HFFc6 (cell line): ENCODE results near the gene LSAMP. TPM values are rescaled to one million over a fixed set of nuclear protein-coding genes. Genes with fewer than 3 reads are reported as not detected.

Source experiments
- DNase-seq: peaks from one replicate; pipeline ENCODE4 v3.0.0-alpha.2; 2018
- H3K27ac Mint-ChIP-seq: 2 replicates; pipeline ENCODE4 v1.8.0; 2020; ENCODE audit warnings: mild to moderate bottlenecking, mixed read lengths
- H3K27me3 Mint-ChIP-seq: 2 replicates; pipeline ENCODE4 v1.8.0; 2021; ENCODE audit warnings: mild to moderate bottlenecking, moderate library complexity, mixed read lengths; ENCODE audit not compliant: insufficient read depth
- H3K36me3 Mint-ChIP-seq: 2 replicates; pipeline ENCODE4 v1.8.0; 2021; ENCODE audit warnings: low read depth, mixed read lengths
- H3K4me1 Mint-ChIP-seq: 2 replicates; pipeline ENCODE4 v1.8.0; 2020; ENCODE audit warnings: low read depth, mixed read lengths
- H3K4me3 Mint-ChIP-seq: 2 replicates; pipeline ENCODE4 v1.8.0; 2020; ENCODE audit warnings: mild to moderate bottlenecking, moderate library complexity, mixed read lengths
- H3K9me3 Mint-ChIP-seq: 2 replicates; pipeline ENCODE4 v1.8.0; 2020; ENCODE audit warnings: mild to moderate bottlenecking, mixed read lengths
- total RNA-seq, 6 experiments: library from RNA; stranded (reverse); fragmentation: NEBNext Ultra II Directional; extraction: Animal tissue kit (Norgen Biotek cat#: 25700); gene quantifications; 2 replicates in 1 of 6; 3 replicates in 5 of 6; pipeline ENCODE4 v1.2.3, GENCODE V29; 2021
- TF ChIP-seq, protein P1 (sequence below): fragments of 200-600 bp; sonication (generic); IDR thresholded peaks from 2 replicates; pipeline ENCODE4 v1.5.0; 2021; ENCODE audit warnings: antibody characterized with exemption, mild to moderate bottlenecking

LSAMP gene
- total RNA-seq, 6 experiments from 2014 or later = not detected

GRCh38 chr3:116339441-116340028 is 105.8 kb downstream of the LSAMP start:
- no peaks in the 10 kb centered on the region; the same call in 1 of the 2 replicates for H3K36me3 Mint-ChIP-seq
- no peaks in the 10 kb centered on the region for H3K4me1 Mint-ChIP-seq
- H3K9me3 Mint-ChIP-seq = peaks cover 32% of the 10 kb centered on the region
- no peak overlapping the region for H3K27ac Mint-ChIP-seq
- DNase-seq = no peak
- TF ChIP-seq, protein P1, sequence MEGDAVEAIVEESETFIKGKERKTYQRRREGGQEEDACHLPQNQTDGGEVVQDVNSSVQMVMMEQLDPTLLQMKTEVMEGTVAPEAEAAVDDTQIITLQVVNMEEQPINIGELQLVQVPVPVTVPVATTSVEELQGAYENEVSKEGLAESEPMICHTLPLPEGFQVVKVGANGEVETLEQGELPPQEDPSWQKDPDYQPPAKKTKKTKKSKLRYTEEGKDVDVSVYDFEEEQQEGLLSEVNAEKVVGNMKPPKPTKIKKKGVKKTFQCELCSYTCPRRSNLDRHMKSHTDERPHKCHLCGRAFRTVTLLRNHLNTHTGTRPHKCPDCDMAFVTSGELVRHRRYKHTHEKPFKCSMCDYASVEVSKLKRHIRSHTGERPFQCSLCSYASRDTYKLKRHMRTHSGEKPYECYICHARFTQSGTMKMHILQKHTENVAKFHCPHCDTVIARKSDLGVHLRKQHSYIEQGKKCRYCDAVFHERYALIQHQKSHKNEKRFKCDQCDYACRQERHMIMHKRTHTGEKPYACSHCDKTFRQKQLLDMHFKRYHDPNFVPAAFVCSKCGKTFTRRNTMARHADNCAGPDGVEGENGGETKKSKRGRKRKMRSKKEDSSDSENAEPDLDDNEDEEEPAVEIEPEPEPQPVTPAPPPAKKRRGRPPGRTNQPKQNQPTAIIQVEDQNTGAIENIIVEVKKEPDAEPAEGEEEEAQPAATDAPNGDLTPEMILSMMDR = no peak
- H3K27me3 Mint-ChIP-seq = no peaks in the 10 kb centered on the region
- H3K4me3 Mint-ChIP-seq = no peak overlapping the region

- no peaks in the 10 kb centered on the region; the same call in 1 of the 2 replicates for H3K36me3 Mint-ChIP-seq
- peaks cover 40% of the 10 kb centered on the region for H3K9me3 Mint-ChIP-seq
- H3K27me3 Mint-ChIP-seq = no peaks in the 10 kb centered on the region
- no peak for DNase-seq
- H3K4me3 Mint-ChIP-seq = no peak overlapping the region
- TF ChIP-seq, protein P1 = no peak
- no peaks in the 10 kb centered on the region for H3K4me1 Mint-ChIP-seq
- no peak overlapping the region for H3K27ac Mint-ChIP-seq
Observed at GRCh38 chr3:116338713-116339112, 106.6 kb downstream of the LSAMP start.

- Mint-ChIP-seq H3K27ac (no peak overlapping the region), H3K36me3 (no peaks in the 10 kb centered on the region; the same call in 1 of the 2 replicates), H3K4me3 (no peak overlapping the region), H3K27me3 (no peaks in the 10 kb centered on the region), H3K4me1 (no peaks in the 10 kb centered on the region), H3K9me3 (peaks cover 41% of the 10 kb centered on the region)
- TF ChIP-seq, protein P1 = no peak
- DNase-seq = no peak
Observed at GRCh38 chr3:116337229-116337628, 108.1 kb downstream of the LSAMP start.

DNA sequence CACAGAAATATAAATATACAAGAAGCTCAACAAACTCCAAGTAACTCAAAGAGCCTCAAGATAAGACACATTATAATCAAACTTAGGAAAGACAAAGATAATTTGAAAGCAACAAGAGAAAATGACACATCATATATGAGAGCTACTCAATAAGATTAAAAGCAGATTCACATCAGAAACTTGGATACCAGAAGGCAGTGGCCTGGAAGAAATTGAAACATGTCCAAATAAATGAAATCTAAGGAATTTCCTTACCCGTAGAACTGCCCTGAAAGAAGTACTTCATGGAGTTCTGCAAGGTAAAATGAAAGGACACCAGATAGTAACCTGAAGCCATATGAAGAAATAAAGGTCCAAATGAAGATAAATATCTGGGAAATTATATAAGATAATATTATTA is 113.9 kb downstream of the LSAMP start:
- Mint-ChIP-seq H3K27me3 (no peaks in the 10 kb centered on the region), H3K4me1 (no peaks in the 10 kb centered on the region), H3K27ac (no peak overlapping the region), H3K4me3 (no peak overlapping the region), H3K9me3 (peaks cover 29% of the 10 kb centered on the region), H3K36me3 (no peaks in the 10 kb centered on the region; the same call in 1 of the 2 replicates)
- TF ChIP-seq, protein P1 = no peak
- no peak for DNase-seq

DNA sequence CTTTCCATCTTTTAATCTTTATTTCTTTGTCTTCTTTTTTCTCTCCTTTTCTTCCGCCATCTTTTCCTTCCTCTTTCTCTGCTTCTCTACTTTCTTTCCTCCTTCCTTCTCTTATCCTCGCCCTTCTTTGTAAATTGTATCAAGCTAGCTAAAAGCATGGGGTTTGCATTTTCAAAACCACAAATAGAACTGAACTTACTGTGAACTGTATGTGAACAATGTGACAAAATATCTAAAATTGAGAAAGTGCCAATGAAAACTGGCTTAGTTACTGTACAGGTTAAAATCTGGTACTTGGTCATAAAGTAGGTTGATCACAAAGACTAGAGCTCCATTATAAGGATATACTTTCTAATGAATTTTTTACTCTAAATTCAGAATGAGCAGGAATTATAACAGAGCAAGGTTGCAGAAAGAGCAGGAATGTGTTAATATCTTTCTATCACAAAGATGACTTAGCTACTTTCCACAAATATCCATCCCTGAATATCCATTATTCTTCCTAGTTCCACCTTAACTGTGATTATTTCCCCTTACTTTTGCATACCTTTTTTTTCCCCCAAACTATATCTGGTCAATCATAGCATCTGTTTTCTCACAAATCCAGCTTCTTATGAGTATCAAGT is 122.4 kb downstream of the LSAMP start:
- Mint-ChIP-seq H3K27me3 (no peaks in the 10 kb centered on the region), H3K9me3 (peaks cover 25% of the 10 kb centered on the region), H3K27ac (no peak overlapping the region), H3K36me3 (peaks cover 4% of the 10 kb centered on the region; the same call in 1 of the 2 replicates), H3K4me1 (no peaks in the 10 kb centered on the region), H3K4me3 (no peak overlapping the region)
- TF ChIP-seq, protein P1 = no peak
- DNase-seq = no peak
